HG02943 (cell line): ENCODE results near the gene ANXA8.
"Not testable (repeated sequence)": the region's sequence is repeated elsewhere in the genome, so short reads cannot be mapped to it uniquely, and the experiment has no call there.

Experiments
- ATAC-seq: cut with Tn5 transposase; IDR thresholded peaks from one replicate; pipeline ENCODE4 v1.9.1; 2021; ENCODE audit warnings: mild to moderate bottlenecking, low read depth, moderate library complexity; ENCODE audit not compliant: unreplicated experiment

ANXA8 gene

GRCh38 chr10:47465216-47465917 lies 18.5 kb downstream of the ANXA8 start:
- ATAC-seq = not testable (repeated sequence)

- not testable (repeated sequence) for ATAC-seq
Observed at GRCh38 chr10:47462577-47463358, 21.1 kb downstream of the ANXA8 start.

- not testable (repeated sequence) for ATAC-seq
Observed at GRCh38 chr10:47461261-47461687, 22.6 kb downstream of the ANXA8 start.

GRCh38 chr10:47458466-47459154 lies 25.3 kb downstream of the ANXA8 start:
- no peak for ATAC-seq

- no peak for ATAC-seq
Observed at GRCh38 chr10:47457826-47458225, 26.1 kb downstream of the ANXA8 start.

GRCh38 chr10:47457528-47457820 lies 26.4 kb downstream of the ANXA8 start:
- no peak for ATAC-seq

GRCh38 chr10:47456794-47457527 lies 27.0 kb downstream of the ANXA8 start:
- no peak for ATAC-seq

GRCh38 chr10:47456079-47456785 lies 27.7 kb downstream of the ANXA8 start:
- ATAC-seq = no peak

- ATAC-seq = not testable (repeated sequence)
Observed at GRCh38 chr10:47455350-47456078, 28.4 kb downstream of the ANXA8 start.

- ATAC-seq = no peak
Observed at GRCh38 chr10:47454780-47455058, 29.2 kb downstream of the ANXA8 start.

GRCh38 chr10:47454008-47454779 lies 29.7 kb downstream of the ANXA8 start:
- ATAC-seq = no peak

- ATAC-seq = no peak
Observed at GRCh38 chr10:47453141-47454007, 30.5 kb downstream of the ANXA8 start.

GRCh38 chr10:47452495-47453140 lies 31.3 kb downstream of the ANXA8 start:
- no peak for ATAC-seq

- no peak for ATAC-seq
Observed at GRCh38 chr10:47451998-47452494, 31.9 kb downstream of the ANXA8 start.

- ATAC-seq = no peak
Observed at GRCh38 chr10:47451273-47451997, 32.5 kb downstream of the ANXA8 start.

- no peak for ATAC-seq
Observed at GRCh38 chr10:47450442-47450841, 33.5 kb downstream of the ANXA8 start.

- ATAC-seq = no peak
Observed at GRCh38 chr10:47449979-47450378, 33.9 kb downstream of the ANXA8 start.
